A549 (cell line): ENCODE data around the gene IFI30. TPM values are rescaled to one million over a fixed set of nuclear protein-coding genes. Genes with fewer than 3 reads are reported as not detected.
"Not testable (repeated sequence)": the region's sequence is repeated elsewhere in the genome, so short reads cannot be mapped to it uniquely, and the experiment has no call there.

Experiments used
- ATAC-seq, 2 experiments: fragments of 200-7000 bp in 1 of 2; fragments of >200 bp in 1 of 2; cut with Nextera tagmentation in 1 of 2; cut with Tn5 transposase in 1 of 2; 3 replicates each; pipeline versions ENCODE4 v1.8.0 to v1.9.1; 2018 to 2020; ENCODE audit warnings: mild to moderate bottlenecking in 1 of 2, moderate library complexity in 1 of 2
- CTCF ChIA-PET: fragments of 300-600 bp; sonication (Branson Sonifier 250); formaldehyde crosslinking; extraction: SDS; loops from one replicate; lab custom pipeline; 2021; ENCODE audit warnings: antibody characterized with exemption, inconsistent platforms; lab: Yijun Ruan, JAX
- POLR2A ChIA-PET: fragments of 350-600 bp; formaldehyde crosslinking; extraction: SDS; loops from one replicate; lab custom pipeline; 2021; ENCODE audit warnings: antibody characterized with exemption, inconsistent platforms; lab: Yijun Ruan, JAX
- DNase-seq, 2 experiments: peaks; one replicate each; pipeline versions ENCODE4 v3.0.0 to v3.0.0-alpha.2; 2011 to 2016; ENCODE audit warnings: low read depth in 1 of 2, low spot score in 1 of 2
- FAIRE-seq: peaks from 2 replicates; lab custom pipeline; 2011; peaks lifted over from hg19 to GRCh38; lab: Jason Lieb, UNC
- H3K27ac ChIP-seq, 2 experiments: fragments of >200 bp; sonication (Bioruptor Twin); formaldehyde crosslinking; 3 replicates each; pipeline ENCODE4 v1.5.1; 2016 to 2017
- H3K4me1 ChIP-seq: fragments of >200 bp; sonication (Bioruptor Twin); formaldehyde crosslinking; 3 replicates; pipeline ENCODE4 v1.6.1; 2016
- H3K4me2 ChIP-seq: fragments of >200 bp; sonication (Bioruptor Twin); formaldehyde crosslinking; 3 replicates; pipeline ENCODE4 v1.6.1; 2016
- H3K4me3 ChIP-seq: fragments of >200 bp; sonication (Bioruptor Twin); formaldehyde crosslinking; 3 replicates; pipeline ENCODE4 v1.5.1; 2016
- H3K9me3 ChIP-seq: fragments of >200 bp; sonication (Bioruptor Twin); formaldehyde crosslinking; 3 replicates; pipeline ENCODE4 v1.6.1; 2016
- CTCF ChIP-seq: fragments of >200 bp; sonication (Bioruptor Twin); formaldehyde crosslinking; IDR thresholded peaks from 3 replicates; pipeline ENCODE4 v1.5.1; 2016
- E2F6 ChIP-seq: IDR thresholded peaks from 2 replicates; pipeline ENCODE4 v1.6.1; 2012; ENCODE audit warnings: low read depth, borderline replicate concordance
- ESRRA ChIP-seq: fragments of 150-350 bp; IDR thresholded peaks from 2 replicates; pipeline ENCODE4 v1.6.1; 2014; ENCODE audit warnings: mild to moderate bottlenecking, low read length, borderline replicate concordance
- GATA3 ChIP-seq: IDR thresholded peaks from 2 replicates; pipeline ENCODE4 v1.6.1; 2012; ENCODE audit warnings: borderline replicate concordance
- HDAC2 ChIP-seq: fragments of 200-600 bp; sonication (generic); IDR thresholded peaks from 2 replicates; pipeline ENCODE4 v1.6.1; 2016
- HMGXB4 ChIP-seq: fragments of 250-450 bp; sonication (Bioruptor Pico); IDR thresholded peaks from 2 replicates; pipeline ENCODE4 v1.5.0; 2021; ENCODE audit warnings: mild to moderate bottlenecking, moderate library complexity, borderline replicate concordance
- JUNB ChIP-seq: fragments of >200 bp; sonication (Bioruptor Twin); formaldehyde crosslinking; IDR thresholded peaks from 2 replicates; pipeline ENCODE4 v1.6.1; 2016
- KDM5A ChIP-seq: fragments of 200-600 bp; sonication (generic); IDR thresholded peaks from 2 replicates; pipeline ENCODE4 v1.6.1; 2016; ENCODE audit warnings: antibody characterized with exemption, mild to moderate bottlenecking
- MAFK ChIP-seq: fragments of 450-650 bp; IDR thresholded peaks from 2 replicates; pipeline ENCODE4 v1.6.1; 2014; ENCODE audit not compliant: partially characterized antibody
- NR3C1 ChIP-seq: fragments of >200 bp; sonication (Bioruptor Twin); formaldehyde crosslinking; IDR thresholded peaks from 3 replicates; pipeline ENCODE4 v1.6.1; 2017
- POLR2A ChIP-seq: IDR thresholded peaks from 2 replicates; pipeline ENCODE4 v1.6.1; 2012; ENCODE audit warnings: mild to moderate bottlenecking, low read length
- POLR2AphosphoS2 ChIP-seq: conservative IDR thresholded peaks from 2 replicates; pipeline ENCODE4 v1.6.1; 2012; ENCODE audit warnings: low read length, improper control_type of control experiment, inconsistent platforms
- RAD21 ChIP-seq, 2 experiments: fragments of >200 bp in 1 of 2; sonication (Bioruptor Twin) in 1 of 2; formaldehyde crosslinking in 1 of 2; IDR thresholded peaks in 1 of 2; conservative IDR thresholded peaks in 1 of 2; 2 replicates in 1 of 2; 3 replicates in 1 of 2; pipeline ENCODE4 v1.6.1; 2012 to 2018; ENCODE audit warnings: inconsistent platforms in 1 of 2
- RFX5 ChIP-seq: fragments of 450-650 bp; IDR thresholded peaks from 2 replicates; pipeline ENCODE4 v1.7.1; 2014; ENCODE audit warnings: antibody characterized with exemption, mild to moderate bottlenecking, moderate library complexity
- SMC3 ChIP-seq: fragments of >200 bp; sonication (Bioruptor Twin); formaldehyde crosslinking; IDR thresholded peaks from 3 replicates; pipeline ENCODE4 v1.6.1; 2018; ENCODE audit warnings: inconsistent platforms
- SREBF2 ChIP-seq: fragments of 450-650 bp; IDR thresholded peaks from 2 replicates; pipeline ENCODE4 v1.6.1; 2014; ENCODE audit warnings: mild to moderate bottlenecking, moderate library complexity
- TFCP2L1 ChIP-seq: fragments of 250-450 bp; sonication (Bioruptor Pico); IDR thresholded peaks from 2 replicates; pipeline ENCODE4 v1.5.0; 2021; ENCODE audit warnings: mild to moderate bottlenecking
- USF2 ChIP-seq: fragments of 450-650 bp; IDR thresholded peaks from 2 replicates; pipeline ENCODE4 v1.6.1; 2014; ENCODE audit warnings: antibody characterized with exemption
- ZC3H11A ChIP-seq: fragments of 450-650 bp; IDR thresholded peaks from 2 replicates; pipeline ENCODE4 v1.6.1; 2014; ENCODE audit warnings: antibody characterized with exemption, mild to moderate bottlenecking
- ZFP36 ChIP-seq: fragments of 450-650 bp; IDR thresholded peaks from 2 replicates; pipeline ENCODE4 v1.6.1; 2014; ENCODE audit warnings: borderline replicate concordance; ENCODE audit not compliant: partially characterized antibody
- WGBS: methylation state at CpG from one replicate; pipeline ENCODE4 v1.1.6; 2017; ENCODE audit errors: missing lambda C conversion rate; 5-methylcytosine and 5-hydroxymethylcytosine counted together
- polyA plus RNA-seq, 4 experiments: library from polyadenylated mRNA; depleted of rRNA in 3 of 4; stranded (reverse); fragments of >200 nt; fragmentation: RNase III in 1 of 4; extraction: RNeasy Plus Mini Kit Qiagen cat#74134 plus additional on column Dnase treatment in 1 of 4; gene quantifications; 2 replicates in 3 of 4; 3 replicates in 1 of 4; pipeline ENCODE4 v1.2.3, GENCODE V29; 2011 to 2017
- TF ChIP-seq, protein P1 (sequence below): fragments of 150-350 bp; IDR thresholded peaks from 2 replicates; pipeline ENCODE4 v1.6.1; 2014; ENCODE audit warnings: low read depth, mild to moderate bottlenecking, low read length
- TF ChIP-seq, protein P2 (sequence below): IDR thresholded peaks from 2 replicates; pipeline ENCODE4 v1.6.1; 2012
- TF ChIP-seq, protein P3 (sequence below): IDR thresholded peaks from 2 replicates; pipeline ENCODE4 v1.6.1; 2012

IFI30 gene
- polyA plus RNA-seq, 2 of the 4 experiments (the other 2 are of a cell fraction), result 11.2 to 13.5 TPM

DNA sequence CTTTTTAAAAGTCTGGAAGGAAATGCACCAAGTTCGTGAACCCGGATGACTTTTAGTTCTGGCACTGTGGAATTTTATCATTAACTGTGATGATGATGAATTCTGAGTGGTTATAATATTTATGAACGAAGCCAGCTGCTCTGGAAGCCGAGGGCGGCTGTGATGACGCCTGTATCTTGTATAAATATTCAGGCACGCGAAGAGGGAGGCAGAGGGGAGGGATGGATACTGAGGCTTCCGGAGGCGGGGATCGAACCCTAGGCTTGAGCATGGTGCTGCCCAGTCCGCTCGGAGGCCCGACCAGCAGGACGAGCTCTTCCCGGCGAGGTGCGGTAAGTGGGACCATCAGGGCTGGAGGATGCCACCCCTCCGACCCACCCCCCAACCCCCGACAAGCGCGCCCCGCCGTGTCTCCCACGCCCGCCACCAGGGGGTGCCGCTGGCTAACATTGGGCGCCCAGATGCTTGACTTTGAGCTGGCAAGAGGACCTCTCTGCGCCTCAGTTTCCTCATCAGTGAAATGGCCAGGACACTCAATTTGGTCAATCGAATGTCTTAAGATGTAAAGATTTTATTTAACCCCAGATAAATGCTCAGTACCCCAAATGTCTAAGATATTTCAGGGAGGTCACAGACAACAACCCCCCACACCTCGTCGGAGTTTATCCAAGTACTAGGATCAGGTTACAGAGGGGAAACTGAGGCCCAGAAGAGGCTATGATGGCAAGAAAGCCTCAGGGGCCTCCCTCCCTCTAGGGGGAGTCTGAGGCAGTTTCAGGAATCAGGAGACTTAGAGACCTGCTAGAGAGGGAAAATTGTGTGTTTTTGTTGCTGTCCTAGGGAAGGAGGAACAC lies 34.7 kb downstream of the IFI30 start:
- no peak for ATAC-seq
- TF ChIP-seq HDAC2 (no peak), RFX5 (no peak), ESRRA (peak; percentile 85), RAD21 (conservative IDR thresholded peaks at IDR 0.05 in 1 of 2, IDR thresholded peaks at IDR 0.05 in 1 of 2) (peak; percentile 67 to 74), TFCP2L1 (no peak), GATA3 (no peak), POLR2A (no peak), SMC3 (peak; percentile 78), SREBF2 (no peak), CTCF (peak; percentile 56), NR3C1 (no peak), HMGXB4 (no peak), POLR2AphosphoS2 (no peak), MAFK (no peak), ZFP36 (no peak)
- TF ChIP-seq, protein P1, sequence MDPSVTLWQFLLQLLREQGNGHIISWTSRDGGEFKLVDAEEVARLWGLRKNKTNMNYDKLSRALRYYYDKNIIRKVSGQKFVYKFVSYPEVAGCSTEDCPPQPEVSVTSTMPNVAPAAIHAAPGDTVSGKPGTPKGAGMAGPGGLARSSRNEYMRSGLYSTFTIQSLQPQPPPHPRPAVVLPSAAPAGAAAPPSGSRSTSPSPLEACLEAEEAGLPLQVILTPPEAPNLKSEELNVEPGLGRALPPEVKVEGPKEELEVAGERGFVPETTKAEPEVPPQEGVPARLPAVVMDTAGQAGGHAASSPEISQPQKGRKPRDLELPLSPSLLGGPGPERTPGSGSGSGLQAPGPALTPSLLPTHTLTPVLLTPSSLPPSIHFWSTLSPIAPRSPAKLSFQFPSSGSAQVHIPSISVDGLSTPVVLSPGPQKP, result no peak
- H3K9me3 ChIP-seq, result no peaks in the 10 kb centered on the region
- ChIA-PET CTCF (interaction anchor here (0.6 to 3.6 kb wide), 24 partner anchors 9 to 202 kb away, joined by 3 to 41 read pairs (median 4); a partner anchor contains a TSS), POLR2A (interaction anchor here (0.5 to 1.2 kb wide), 5 partner anchors 10 to 201 kb away, joined by 3 to 4 read pairs (median 3); no protein-coding TSS in a partner anchor)
- H3K27ac ChIP-seq, result no peak overlapping the region; a peak in 1 of 6 replicates
- 13% methylated on average over 22 of the region's 32 CpGs for WGBS
- DNase-seq, result peak in 1 of 2 experiments; percentile 63
- H3K4me3 ChIP-seq, result no peak overlapping the region
- FAIRE-seq, result no peak
- peak overlapping the region; percentile 51; the same call in 2 of the 3 replicates for H3K4me2 ChIP-seq
- peaks cover 5% of the 10 kb centered on the region; the same call in 2 of the 3 replicates for H3K4me1 ChIP-seq

DNA sequence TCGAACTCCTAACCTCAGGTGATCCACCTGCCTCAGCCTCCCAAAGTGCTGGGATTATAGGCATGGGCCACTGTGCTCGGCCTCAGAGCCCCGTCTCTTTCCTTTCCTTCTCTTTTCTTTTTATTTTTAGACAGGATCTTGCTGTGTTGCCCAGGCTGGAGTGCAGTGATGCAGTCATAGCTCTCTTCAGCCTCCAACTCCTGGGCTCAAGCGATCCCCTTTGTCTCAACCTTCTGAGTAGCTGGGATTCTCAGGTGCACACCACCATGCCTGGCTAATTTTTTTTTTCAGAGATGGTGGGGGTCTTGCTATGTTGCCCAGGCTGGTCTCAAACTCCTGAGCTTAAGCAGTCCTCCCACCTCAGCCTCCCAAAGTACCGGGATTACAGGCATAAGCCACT lies 36.3 kb downstream of the IFI30 start:
- FAIRE-seq, H3K4me1 ChIP-seq, H3K27ac ChIP-seq, H3K4me2 ChIP-seq, POLR2A ChIA-PET, ATAC-seq, DNase-seq, H3K4me3 ChIP-seq, H3K9me3 ChIP-seq: not testable (repeated sequence)
- 69% methylated on average over 5 of the region's 5 CpGs for WGBS
- CTCF ChIA-PET, result interaction anchor here (0.6 to 3.6 kb wide), 7 partner anchors 10 to 111 kb away, joined by 3 to 41 read pairs (median 5); no protein-coding TSS in a partner anchor

DNA sequence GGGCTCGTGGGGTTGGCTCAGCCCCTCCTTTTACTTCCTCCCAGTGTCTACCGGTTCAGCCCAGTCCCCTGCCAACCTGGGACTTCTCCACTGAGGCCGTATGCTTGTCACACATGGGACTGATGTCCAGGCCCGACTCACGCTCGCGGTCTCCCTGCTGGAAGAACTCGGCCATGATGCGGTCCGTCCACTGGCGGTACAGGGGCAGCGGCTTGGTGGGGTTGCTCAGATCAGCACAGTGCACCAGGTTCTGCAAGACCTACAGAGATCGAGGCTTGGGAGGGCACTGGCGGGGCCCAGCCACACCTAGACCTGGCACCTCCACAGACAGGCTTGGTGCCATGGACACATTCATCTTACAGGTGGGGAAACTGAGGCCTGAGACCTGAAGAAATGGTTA lies 38.1 kb downstream of the IFI30 start:
- DNase-seq (no peak), ATAC-seq (no peak), FAIRE-seq (no peak)
- no peaks in the 10 kb centered on the region for H3K9me3 ChIP-seq
- ChIA-PET CTCF (interaction anchor here (1.0 kb wide), 1 partner anchor 40 kb away, joined by 4 read pairs; no protein-coding TSS in a partner anchor), POLR2A (no interaction called here)
- H3K27ac ChIP-seq, result no peak overlapping the region
- 76% methylated on average over 7 of the region's 14 CpGs for WGBS
- H3K4me1 ChIP-seq, result peaks cover 4% of the 10 kb centered on the region; the same call in 1 of the 3 replicates
- H3K4me3 ChIP-seq, result no peak overlapping the region
- H3K4me2 ChIP-seq, result no peak overlapping the region
- TF ChIP-seq KDM5A, result no peak
- TF ChIP-seq, protein P2, sequence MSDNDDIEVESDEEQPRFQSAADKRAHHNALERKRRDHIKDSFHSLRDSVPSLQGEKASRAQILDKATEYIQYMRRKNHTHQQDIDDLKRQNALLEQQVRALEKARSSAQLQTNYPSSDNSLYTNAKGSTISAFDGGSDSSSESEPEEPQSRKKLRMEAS, result no peak
- TF ChIP-seq, protein P1, result no peak
- no peak for TF ChIP-seq USF2
- TF ChIP-seq POLR2A, result no peak
- no peak for TF ChIP-seq ZC3H11A
- no peak for TF ChIP-seq RFX5
- no peak for TF ChIP-seq GATA3
- TF ChIP-seq E2F6, result no peak
- TF ChIP-seq, protein P3, sequence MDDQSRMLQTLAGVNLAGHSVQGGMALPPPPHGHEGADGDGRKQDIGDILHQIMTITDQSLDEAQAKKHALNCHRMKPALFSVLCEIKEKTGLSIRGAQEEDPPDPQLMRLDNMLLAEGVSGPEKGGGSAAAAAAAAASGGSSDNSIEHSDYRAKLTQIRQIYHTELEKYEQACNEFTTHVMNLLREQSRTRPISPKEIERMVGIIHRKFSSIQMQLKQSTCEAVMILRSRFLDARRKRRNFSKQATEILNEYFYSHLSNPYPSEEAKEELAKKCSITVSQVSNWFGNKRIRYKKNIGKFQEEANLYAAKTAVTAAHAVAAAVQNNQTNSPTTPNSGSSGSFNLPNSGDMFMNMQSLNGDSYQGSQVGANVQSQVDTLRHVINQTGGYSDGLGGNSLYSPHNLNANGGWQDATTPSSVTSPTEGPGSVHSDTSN, result no peak
- TF ChIP-seq ZFP36, result no peak
- no peak for TF ChIP-seq NR3C1
- no peak for TF ChIP-seq JUNB
